ENCODE measurements around the gene SPATA3.

Gene SPATA3

GRCh38 chr2:231057590-231057989 is 61.7 kb downstream of the SPATA3 start:
- POLR2A ChIA-PET (ENCODE audit: low non-redundant PET), result no interaction called here
- DNase-seq (ENCODE audit: low spot score), result no peak
- H3K27ac ChIP-seq, result peak overlapping the region; percentile 87
- TF ChIP-seq, protein P1, sequence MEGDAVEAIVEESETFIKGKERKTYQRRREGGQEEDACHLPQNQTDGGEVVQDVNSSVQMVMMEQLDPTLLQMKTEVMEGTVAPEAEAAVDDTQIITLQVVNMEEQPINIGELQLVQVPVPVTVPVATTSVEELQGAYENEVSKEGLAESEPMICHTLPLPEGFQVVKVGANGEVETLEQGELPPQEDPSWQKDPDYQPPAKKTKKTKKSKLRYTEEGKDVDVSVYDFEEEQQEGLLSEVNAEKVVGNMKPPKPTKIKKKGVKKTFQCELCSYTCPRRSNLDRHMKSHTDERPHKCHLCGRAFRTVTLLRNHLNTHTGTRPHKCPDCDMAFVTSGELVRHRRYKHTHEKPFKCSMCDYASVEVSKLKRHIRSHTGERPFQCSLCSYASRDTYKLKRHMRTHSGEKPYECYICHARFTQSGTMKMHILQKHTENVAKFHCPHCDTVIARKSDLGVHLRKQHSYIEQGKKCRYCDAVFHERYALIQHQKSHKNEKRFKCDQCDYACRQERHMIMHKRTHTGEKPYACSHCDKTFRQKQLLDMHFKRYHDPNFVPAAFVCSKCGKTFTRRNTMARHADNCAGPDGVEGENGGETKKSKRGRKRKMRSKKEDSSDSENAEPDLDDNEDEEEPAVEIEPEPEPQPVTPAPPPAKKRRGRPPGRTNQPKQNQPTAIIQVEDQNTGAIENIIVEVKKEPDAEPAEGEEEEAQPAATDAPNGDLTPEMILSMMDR (conservative IDR thresholded peaks at IDR 0.05; ENCODE audit: low read depth), result no peak
- CTCF ChIA-PET, result interaction anchor here (0.6 kb wide), 2 partner anchors 159 to 307 kb away, joined by 3 to 5 read pairs; no protein-coding TSS in a partner anchor

Measured in RWPE1 (cell line).